GM12892 (cell line): ENCODE data around the gene SLC23A3.

Experiments used
- DNase-seq: peaks from one replicate; pipeline ENCODE4 v3.0.0; 2011; ENCODE audit not compliant: insufficient read length
- FAIRE-seq: peaks from 2 replicates; lab custom pipeline; 2011; peaks lifted over from hg19 to GRCh38; lab: Jason Lieb, UNC
- POLR2A ChIP-seq: IDR thresholded peaks from 2 replicates; pipeline ENCODE4 v1.6.1; 2011; ENCODE audit warnings: low read depth, low read length, control low read depth
- POLR2AphosphoS5 ChIP-seq: IDR thresholded peaks from 2 replicates; pipeline ENCODE4 v1.6.1; 2011; ENCODE audit warnings: low read depth, low read length, control low read depth
- TAF1 ChIP-seq: IDR thresholded peaks from 2 replicates; pipeline ENCODE4 v1.6.1; 2011; ENCODE audit warnings: low read depth, mild to moderate bottlenecking, control low read depth, low read length, borderline replicate concordance

Gene SLC23A3

GRCh38 chr2:219178377-219179175 lies 8.7 kb upstream of the SLC23A3 start:
- no peak for TF ChIP-seq TAF1
- no peak for TF ChIP-seq POLR2AphosphoS5
- no peak for TF ChIP-seq POLR2A
- FAIRE-seq (no peak), DNase-seq (no peak)

GRCh38 chr2:219177552-219178376 lies 7.9 kb upstream of the SLC23A3 start, which contains the start of gene RETREG2:
RETREG2 (plus strand) TSS chr2:219178275; CDS start chr2:219178353, 78 bp downstream.
- FAIRE-seq (peak; percentile 97), DNase-seq (peak; percentile 95)
- TF ChIP-seq POLR2A: peak; percentile 93
- peak; percentile 87 for TF ChIP-seq POLR2AphosphoS5
- peak; percentile 72; the same call in 1 of the 2 replicates for TF ChIP-seq TAF1

GRCh38 chr2:219176818-219177551 lies 7.2 kb upstream of the SLC23A3 start, which contains the start of gene CNPPD1:
CNPPD1 (minus strand) TSS chr2:219176925; CDS start chr2:219176828, 97 bp downstream.
- FAIRE-seq (peak; percentile 97), DNase-seq (peak; percentile 87)
- TF ChIP-seq TAF1: peak; percentile 71; the same call in 1 of the 2 replicates
- peak; percentile 83 for TF ChIP-seq POLR2A
- TF ChIP-seq POLR2AphosphoS5: peak; percentile 78

- DNase-seq (no peak), FAIRE-seq (peak; percentile 84)
- TF ChIP-seq TAF1 (no peak), POLR2A (no peak), POLR2AphosphoS5 (no peak)
Observed at GRCh38 chr2:219175928-219176817, 6.3 kb upstream of the SLC23A3 start.

GRCh38 chr2:219175486-219175885 lies 5.7 kb upstream of the SLC23A3 start:
- TF ChIP-seq TAF1 (no peak), POLR2AphosphoS5 (no peak), POLR2A (no peak)
- DNase-seq (no peak), FAIRE-seq (peak; percentile 27)

GRCh38 chr2:219174801-219175200 lies 5.0 kb upstream of the SLC23A3 start:
- TF ChIP-seq POLR2AphosphoS5: no peak
- no peak for TF ChIP-seq TAF1
- TF ChIP-seq POLR2A: no peak
- DNase-seq: no peak
- no peak for FAIRE-seq

- TF ChIP-seq POLR2A: no peak
- TF ChIP-seq TAF1: no peak
- no peak for TF ChIP-seq POLR2AphosphoS5
- no peak for DNase-seq
- FAIRE-seq: no peak
Observed at GRCh38 chr2:219174146-219174545, 4.3 kb upstream of the SLC23A3 start.

GRCh38 chr2:219173176-219173575 lies 3.3 kb upstream of the SLC23A3 start:
- FAIRE-seq: no peak
- no peak for DNase-seq
- TF ChIP-seq POLR2A (no peak), TAF1 (no peak), POLR2AphosphoS5 (no peak)

- no peak for FAIRE-seq
- no peak for DNase-seq
- no peak for TF ChIP-seq POLR2AphosphoS5
- TF ChIP-seq TAF1: no peak
- TF ChIP-seq POLR2A: no peak
Observed at GRCh38 chr2:219172231-219173154, 2.7 kb upstream of the SLC23A3 start.
